ENCODE measurements around the gene PTK7. TPM values are rescaled to one million over a fixed set of nuclear protein-coding genes. Genes with fewer than 3 reads are reported as not detected.
A peak's percentile ranks its signal among the peaks of the same experiment; 100 is the strongest.

The PTK7 gene
- total RNA-seq, 1 experiment from 2014 or later, result 105 TPM

DNA sequence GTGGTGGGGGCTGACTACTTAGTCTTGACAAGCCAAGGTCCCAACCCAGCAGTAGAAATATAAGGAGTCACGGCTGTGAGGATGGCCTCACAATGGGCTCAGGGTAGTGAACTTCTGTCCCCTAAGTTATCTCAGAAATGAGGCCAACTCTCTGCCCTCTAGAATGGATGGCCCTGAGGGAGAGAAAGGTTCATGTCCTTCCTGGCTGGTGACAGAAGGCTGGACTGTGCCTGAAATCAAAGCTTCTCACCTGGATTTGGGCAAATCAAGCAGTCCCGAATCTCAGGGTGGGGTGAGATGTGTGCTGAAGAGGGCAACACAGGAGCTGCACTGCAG is 42.0 kb upstream of the PTK7 start:
- Histone ChIP-seq H3K9ac (ENCODE audit: low read length) (no peak overlapping the region), H3K4me1 (ENCODE audit: control insufficient read depth in 1 of 2, insufficient read depth in 2 of 2, low read length in 2 of 2) (no peaks in the 10 kb centered on the region), H3K4me2 (ENCODE audit: low read length) (no peak overlapping the region), H3K27ac (ENCODE audit: low read depth, low read length) (no peak overlapping the region), H3K27me3 (ENCODE audit: insufficient read depth, low read length) (no peaks in the 10 kb centered on the region), H3K79me2 (ENCODE audit: insufficient read depth, low read length) (no peaks in the 10 kb centered on the region), H3K4me3 (replicated peaks in 1 of 2; ENCODE audit: low read depth in 1 of 2, low read length in 2 of 2) (no peak overlapping the region), H3K9me2 (ENCODE audit: insufficient read depth) (no peaks in the 10 kb centered on the region), H4K20me1 (ENCODE audit: insufficient read depth) (no peaks in the 10 kb centered on the region), H2AFZ (ENCODE audit: low read depth, low read length, poor library complexity, severe bottlenecking) (no peak overlapping the region), H3K36me3 (ENCODE audit: control insufficient read depth in 1 of 2, insufficient read depth in 2 of 2, low read length in 2 of 2) (peaks cover 16 to 24% of the 10 kb centered on the region in 2 experiments), H3K9me3 (ENCODE audit: control insufficient read depth in 1 of 2, insufficient read depth in 1 of 2, low read depth in 1 of 2, low read length in 2 of 2) (no peaks in the 10 kb centered on the region)
- no TSS peak for BruUV-seq (replicated peaks)
- intact Hi-C loops (cut with micrococcal nuclease), result no loop called here
- no peak for DNase-seq (ENCODE audit: low read depth, low spot score)
- ATAC-seq, result peak; percentile 31; the same call in 1 of the 2 replicates
- ChIA-PET POLR2A (no interaction called here), CTCF (interaction anchor here (1.7 kb wide), 1 partner anchor 110 kb away, joined by 7 read pairs; no protein-coding TSS in a partner anchor), RAD21 (ENCODE audit: low non-redundant PET in 1 of 2, low total read pairs in 2 of 2, uncharacterized antibody in 2 of 2, unreplicated experiment in 2 of 2) (no interaction called here)
- TF ChIP-seq, protein P1, sequence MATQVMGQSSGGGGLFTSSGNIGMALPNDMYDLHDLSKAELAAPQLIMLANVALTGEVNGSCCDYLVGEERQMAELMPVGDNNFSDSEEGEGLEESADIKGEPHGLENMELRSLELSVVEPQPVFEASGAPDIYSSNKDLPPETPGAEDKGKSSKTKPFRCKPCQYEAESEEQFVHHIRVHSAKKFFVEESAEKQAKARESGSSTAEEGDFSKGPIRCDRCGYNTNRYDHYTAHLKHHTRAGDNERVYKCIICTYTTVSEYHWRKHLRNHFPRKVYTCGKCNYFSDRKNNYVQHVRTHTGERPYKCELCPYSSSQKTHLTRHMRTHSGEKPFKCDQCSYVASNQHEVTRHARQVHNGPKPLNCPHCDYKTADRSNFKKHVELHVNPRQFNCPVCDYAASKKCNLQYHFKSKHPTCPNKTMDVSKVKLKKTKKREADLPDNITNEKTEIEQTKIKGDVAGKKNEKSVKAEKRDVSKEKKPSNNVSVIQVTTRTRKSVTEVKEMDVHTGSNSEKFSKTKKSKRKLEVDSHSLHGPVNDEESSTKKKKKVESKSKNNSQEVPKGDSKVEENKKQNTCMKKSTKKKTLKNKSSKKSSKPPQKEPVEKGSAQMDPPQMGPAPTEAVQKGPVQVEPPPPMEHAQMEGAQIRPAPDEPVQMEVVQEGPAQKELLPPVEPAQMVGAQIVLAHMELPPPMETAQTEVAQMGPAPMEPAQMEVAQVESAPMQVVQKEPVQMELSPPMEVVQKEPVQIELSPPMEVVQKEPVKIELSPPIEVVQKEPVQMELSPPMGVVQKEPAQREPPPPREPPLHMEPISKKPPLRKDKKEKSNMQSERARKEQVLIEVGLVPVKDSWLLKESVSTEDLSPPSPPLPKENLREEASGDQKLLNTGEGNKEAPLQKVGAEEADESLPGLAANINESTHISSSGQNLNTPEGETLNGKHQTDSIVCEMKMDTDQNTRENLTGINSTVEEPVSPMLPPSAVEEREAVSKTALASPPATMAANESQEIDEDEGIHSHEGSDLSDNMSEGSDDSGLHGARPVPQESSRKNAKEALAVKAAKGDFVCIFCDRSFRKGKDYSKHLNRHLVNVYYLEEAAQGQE (IDR thresholded peaks at IDR 0.05; ENCODE audit: low read depth), result no peak
- TF ChIP-seq RAD21 (IDR thresholded peaks at IDR 0.05; ENCODE audit: low read depth) (no peak), CEBPB (IDR thresholded peaks at IDR 0.05; ENCODE audit: low read depth) (no peak), FOSL1 (IDR thresholded peaks at IDR 0.05; ENCODE audit: low read depth) (no peak), ZFX (IDR thresholded peaks at IDR 0.05) (no peak), EZH2 (IDR thresholded peaks at IDR 0.05) (no peak), JUND (IDR thresholded peaks at IDR 0.05) (no peak), POLR2AphosphoS5 (IDR thresholded peaks at IDR 0.05; ENCODE audit: low read depth, low read length) (no peak)
